IPS-18c (cell line): Measurements from ENCODE around the gene ARL6IP5.

Experiments used
- H3K4me3 ChIP-seq: 2 replicates; pipeline ENCODE4 v1.7.0; 2013; ENCODE audit warnings: low read depth, mild to moderate bottlenecking, low read length, moderate library complexity; ENCODE audit not compliant: insufficient read depth
- H3K9me3 ChIP-seq: one replicate; pipeline ENCODE4 v1.6.1; 2013; ENCODE audit warnings: mild to moderate bottlenecking, low read length, moderate library complexity; ENCODE audit not compliant: control insufficient read depth, insufficient read depth

ARL6IP5 gene, protein sequence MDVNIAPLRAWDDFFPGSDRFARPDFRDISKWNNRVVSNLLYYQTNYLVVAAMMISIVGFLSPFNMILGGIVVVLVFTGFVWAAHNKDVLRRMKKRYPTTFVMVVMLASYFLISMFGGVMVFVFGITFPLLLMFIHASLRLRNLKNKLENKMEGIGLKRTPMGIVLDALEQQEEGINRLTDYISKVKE

GRCh38 chr3:69084326-69085167, at the start of gene ARL6IP5:
TSS of gene ARL6IP5 (plus strand) at chr3:69084937. CDS start at chr3:69085048, 111 bp downstream.
- Histone ChIP-seq H3K9me3 (no peaks in the 10 kb centered on the region), H3K4me3 (peak within 1 kb of the TSS; percentile 76)

- H3K4me3 ChIP-seq: no peak overlapping the region
- H3K9me3 ChIP-seq: no peaks in the 10 kb centered on the region
Measured at GRCh38 chr3:69044608-69045007, 40.1 kb upstream of the ARL6IP5 start.

DNA sequence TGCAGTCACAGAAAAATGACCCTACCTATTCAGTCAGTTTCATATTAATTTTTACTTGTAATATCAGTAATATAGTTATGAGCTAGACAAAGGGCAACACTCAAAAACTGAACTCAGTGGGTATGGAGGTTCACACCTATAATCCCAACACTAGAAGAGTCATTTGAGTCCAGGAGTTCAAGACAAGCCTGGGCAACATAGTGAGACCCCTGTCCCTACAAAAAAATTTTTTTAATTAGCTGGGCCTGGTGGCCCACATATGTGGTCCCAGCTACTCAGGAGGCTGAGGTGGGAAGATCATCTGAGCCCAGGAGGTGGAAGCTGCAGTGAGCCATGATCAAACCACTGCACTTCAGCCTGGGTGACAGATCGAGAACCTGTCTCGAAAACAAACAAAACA, 35.7 kb upstream of the ARL6IP5 start:
- H3K9me3 ChIP-seq: no peaks in the 10 kb centered on the region
- no peak overlapping the region for H3K4me3 ChIP-seq

GRCh38 chr3:69051756-69052471, 32.8 kb upstream of the ARL6IP5 start, which contains the start of gene TMF1:
TSS of gene TMF1 (minus strand) at chr3:69052333. CDS start at chr3:69052086, 247 bp downstream.
- no peaks in the 10 kb centered on the region for H3K9me3 ChIP-seq
- peak within 1 kb of the TSS; percentile 99 for H3K4me3 ChIP-seq

DNA sequence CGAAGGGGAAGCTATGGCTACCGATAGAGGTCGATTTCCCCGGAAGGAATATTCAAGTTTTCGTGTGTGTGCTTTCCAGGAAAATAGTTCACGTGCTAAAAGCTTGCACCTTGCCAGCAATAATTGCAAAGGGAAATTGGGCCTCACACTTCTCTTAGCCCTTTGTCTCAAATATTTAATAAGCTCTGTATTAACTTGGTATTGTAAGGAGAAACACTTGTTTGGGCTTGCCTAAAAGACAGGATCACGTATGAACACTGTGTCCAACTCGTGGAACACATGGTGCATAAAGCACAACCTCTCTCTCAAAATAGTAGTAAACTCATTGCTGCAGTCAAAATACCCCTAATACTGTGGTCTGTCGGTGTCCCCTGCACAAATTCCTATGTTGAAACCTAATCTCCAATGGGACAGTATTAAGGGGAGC, 32.3 kb upstream of the ARL6IP5 start:
- Histone ChIP-seq H3K4me3 (peak overlapping the region; percentile 99), H3K9me3 (no peaks in the 10 kb centered on the region)

- no peak overlapping the region for H3K4me3 ChIP-seq
Measured at GRCh38 chr3:69058180-69058946, 26.4 kb upstream of the ARL6IP5 start.

GRCh38 chr3:69058947-69059224, 25.9 kb upstream of the ARL6IP5 start:
- Histone ChIP-seq H3K4me3 (no peak overlapping the region), H3K9me3 (no peaks in the 10 kb centered on the region)

More at GRCh38 chr3:69058180-69058946, 26.4 kb upstream of the ARL6IP5 start:
- H3K9me3 ChIP-seq: no peaks in the 10 kb centered on the region

GRCh38 chr3:69059688-69060087, 25.0 kb upstream of the ARL6IP5 start:
- Histone ChIP-seq H3K9me3 (no peaks in the 10 kb centered on the region), H3K4me3 (no peak overlapping the region)

- H3K9me3 ChIP-seq: no peaks in the 10 kb centered on the region
- H3K4me3 ChIP-seq: no peak overlapping the region
Measured at GRCh38 chr3:69063636-69064035, 21.1 kb upstream of the ARL6IP5 start.

DNA sequence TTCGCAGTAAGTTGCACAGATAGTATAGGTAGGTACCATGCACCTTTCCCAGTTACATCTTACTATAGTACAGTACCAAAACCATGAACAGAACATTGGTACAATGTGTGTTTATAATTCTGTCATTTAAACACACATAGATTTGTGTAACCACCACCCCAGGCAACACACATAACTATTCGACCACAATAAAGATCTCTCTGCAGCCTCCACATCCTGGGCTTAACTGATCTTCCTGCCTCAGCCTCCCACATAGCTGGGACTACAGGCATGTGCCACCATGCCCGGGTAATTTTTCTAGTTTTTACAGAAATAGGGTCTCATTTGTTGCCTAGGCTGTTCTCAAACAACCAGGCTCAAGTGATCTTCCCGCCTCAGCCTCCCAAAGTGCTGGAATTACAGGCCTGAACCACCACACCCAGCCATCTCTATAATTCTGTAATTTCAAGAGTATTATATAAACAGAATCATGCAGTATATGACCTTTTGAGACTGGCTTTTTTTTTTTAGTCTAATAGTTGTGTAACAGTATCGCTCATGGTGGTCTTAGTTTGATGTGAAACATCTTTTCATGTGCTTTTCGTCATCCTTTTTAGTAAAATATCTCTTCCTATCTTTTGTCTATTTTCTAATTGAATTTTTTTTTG, 19.3 kb upstream of the ARL6IP5 start:
- no peaks in the 10 kb centered on the region for H3K9me3 ChIP-seq
- no peak overlapping the region for H3K4me3 ChIP-seq

- no peaks in the 10 kb centered on the region for H3K9me3 ChIP-seq
- H3K4me3 ChIP-seq: no peak overlapping the region
Measured at GRCh38 chr3:69066121-69066520, 18.6 kb upstream of the ARL6IP5 start.

DNA sequence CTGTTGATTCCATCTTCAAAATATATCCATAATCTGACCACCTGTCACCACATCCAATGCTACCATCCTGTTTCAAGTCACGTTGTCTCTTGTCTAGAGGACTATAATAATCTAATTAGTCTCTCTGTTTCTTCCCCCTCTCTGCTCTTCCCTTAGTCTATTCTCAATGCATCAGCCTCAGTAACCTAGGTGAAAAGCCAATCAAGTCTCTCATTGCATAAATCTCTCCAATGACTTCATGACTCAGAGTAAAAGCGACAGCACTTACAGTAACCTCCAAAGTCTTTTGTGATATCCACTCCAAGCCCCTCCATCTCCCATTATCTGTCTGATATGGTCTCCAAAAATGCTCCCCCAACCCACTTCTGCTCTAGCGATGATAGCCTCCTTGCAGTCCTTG, 11.8 kb upstream of the ARL6IP5 start:
- no peak overlapping the region for H3K4me3 ChIP-seq
- H3K9me3 ChIP-seq: no peaks in the 10 kb centered on the region

DNA sequence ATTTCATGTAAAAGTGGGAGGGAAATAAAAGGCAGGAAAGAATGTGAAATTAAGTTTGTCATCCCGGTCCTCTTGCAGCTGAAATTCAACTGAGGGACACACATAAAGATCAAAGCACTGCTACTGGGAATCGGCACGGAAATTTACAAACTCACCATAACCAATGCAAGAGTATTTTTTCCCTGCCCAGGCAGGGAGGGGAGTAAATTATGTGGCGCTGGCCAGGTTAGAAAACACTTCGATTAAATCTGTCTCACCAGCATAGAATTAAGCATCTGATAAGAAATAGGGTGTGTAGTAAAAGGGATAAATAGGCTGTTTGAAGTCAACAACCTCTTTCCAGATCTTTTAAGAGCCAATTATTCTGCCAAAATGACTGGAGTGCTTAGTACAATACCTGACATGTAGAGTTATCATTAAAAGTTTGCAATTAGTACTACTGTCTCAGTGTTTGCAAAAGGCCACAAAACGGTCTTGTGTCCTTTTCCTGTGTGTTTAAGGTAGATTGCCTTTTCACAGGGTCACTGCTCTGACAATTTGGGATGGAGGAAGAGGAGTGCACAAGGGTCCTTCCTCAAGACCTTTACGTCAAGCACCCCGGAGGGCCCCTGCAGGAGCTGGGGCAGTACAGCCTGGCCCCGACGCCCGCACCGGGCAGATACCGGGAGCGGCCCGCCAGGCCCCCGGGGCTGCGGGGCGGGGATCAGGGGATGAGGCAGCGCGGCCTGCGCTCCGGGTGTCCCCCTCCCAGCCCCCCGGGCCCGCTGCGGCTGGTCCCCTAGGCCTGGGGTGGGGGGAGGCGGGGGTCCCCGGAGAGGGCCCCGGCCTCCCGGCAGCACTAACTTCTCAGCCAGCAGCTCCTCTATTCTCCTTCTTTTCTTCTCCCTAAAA, 5.2 kb upstream of the ARL6IP5 start:
- H3K4me3 ChIP-seq: peak overlapping the region; percentile 68

GRCh38 chr3:69080233-69080920, 4.4 kb upstream of the ARL6IP5 start, which contains the start of gene UBA3:
TSS of gene UBA3 (minus strand) at chr3:69080365. CDS start at chr3:69080353, 12 bp downstream.
- Histone ChIP-seq H3K4me3 (peak within 1 kb of the TSS; percentile 68), H3K9me3 (no peaks in the 10 kb centered on the region)

More for the DNA sequence above, 5.2 kb upstream of the ARL6IP5 start:
- H3K9me3 ChIP-seq: no peaks in the 10 kb centered on the region

DNA sequence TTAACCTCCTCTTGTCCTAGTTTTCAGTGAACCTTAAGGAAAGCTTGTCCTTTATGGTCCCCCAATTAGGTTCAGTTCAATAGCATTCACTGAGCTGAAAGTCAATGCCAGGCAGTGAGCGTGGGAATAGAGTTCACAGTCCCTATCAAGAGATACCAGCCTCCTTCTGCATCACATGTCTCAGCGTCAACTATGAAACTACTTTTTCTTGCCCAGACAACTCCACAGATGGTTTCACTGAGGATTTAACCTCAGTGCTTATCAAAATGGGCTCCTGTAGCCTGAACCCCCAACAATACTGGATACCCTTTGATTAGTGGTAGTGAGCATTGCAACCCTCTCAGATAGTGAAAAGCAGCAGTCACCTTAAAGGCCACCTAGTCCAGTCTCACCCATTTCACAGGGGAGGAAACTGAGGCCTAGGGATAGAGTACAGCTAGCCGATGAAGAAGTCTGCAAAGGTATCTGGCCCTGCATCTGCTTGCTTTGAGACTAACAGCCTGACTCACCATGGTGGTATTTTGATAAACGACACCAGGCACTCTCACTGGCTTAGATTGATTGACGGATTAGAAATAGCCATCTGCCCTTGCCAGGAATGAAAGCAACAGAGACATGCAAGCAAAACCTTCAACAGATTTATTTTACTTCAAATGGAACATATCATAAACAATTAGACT, 3.0 kb upstream of the ARL6IP5 start:
- no peaks in the 10 kb centered on the region for H3K9me3 ChIP-seq
- H3K4me3 ChIP-seq: no peak overlapping the region
